Measurements from ENCODE around the gene PATE4. TPM values are rescaled to one million over a fixed set of nuclear protein-coding genes. Genes with fewer than 3 reads are reported as not detected.
"Not testable (repeated sequence)": the region's sequence is repeated elsewhere in the genome, so short reads cannot be mapped to it uniquely, and the experiment has no call there.

The PATE4 gene
- total RNA-seq, 6 donors from 2014 or later = not detected

- Histone ChIP-seq H3K27ac (no peak overlapping the region), H3K4me1 (no peaks in the 10 kb centered on the region), H3K27me3 (no peaks in the 10 kb centered on the region), H3K36me3 (no peaks in the 10 kb centered on the region), H3K4me3 (no peak overlapping the region), H3K9me3 (peaks cover 6 to 22% (median 16%) of the 10 kb centered on the region in 4 donors)
- DNase-seq (no peak), ATAC-seq (ENCODE audit: low FRiP score in 2 of 2) (no peak)
- TF ChIP-seq POLR2A (IDR thresholded peaks at IDR 0.05) (no peak), CTCF (IDR thresholded peaks at IDR 0.05) (no peak), EP300 (IDR thresholded peaks at IDR 0.05) (no peak), POLR2AphosphoS5 (IDR thresholded peaks at IDR 0.05) (no peak)
These were observed 13.1 kb downstream of the PATE4 start for GRCh38 chr11:125846188-125846587.

- peak in 1 of 2 donors; percentile 32 for DNase-seq
- H3K27me3 ChIP-seq; H3K36me3 ChIP-seq; H3K9me3 ChIP-seq; H3K4me1 ChIP-seq; H3K4me3 ChIP-seq; ATAC-seq (ENCODE audit: low FRiP score in 2 of 2); H3K27ac ChIP-seq: not testable (repeated sequence)
- WGBS, 2 donors = 89 to 94% methylated on average over 7 to 9 of the region's 9 CpGs
These were observed 24.6 kb downstream of the PATE4 start for GRCh38 chr11:125857670-125858069.

- not testable (repeated sequence) for H3K9me3 ChIP-seq; ATAC-seq (ENCODE audit: low FRiP score in 2 of 2); H3K4me3 ChIP-seq; H3K27me3 ChIP-seq; H3K27ac ChIP-seq; H3K36me3 ChIP-seq; H3K4me1 ChIP-seq
- DNase-seq = peak in 1 of 2 donors; percentile 63
- 90% methylated on average over 8 of the region's 33 CpGs; no CpG with 5 or more reads in 1 of the 2 donors for WGBS, 2 donors
These were observed 29.7 kb downstream of the PATE4 start for GRCh38 chr11:125862786-125863185.

GRCh38 chr11:125865354-125865753, 32.2 kb downstream of the PATE4 start:
- H3K36me3 ChIP-seq; H3K9me3 ChIP-seq; H3K27me3 ChIP-seq; H3K4me1 ChIP-seq; H3K4me3 ChIP-seq; H3K27ac ChIP-seq; DNase-seq; ATAC-seq (ENCODE audit: low FRiP score in 2 of 2): not testable (repeated sequence)
- 88 to 96% methylated on average over 4 of the region's 4 CpGs for WGBS, 2 donors

- DNase-seq (no peak), ATAC-seq (ENCODE audit: low FRiP score in 2 of 2) (no peak)
- no peak for TF ChIP-seq POLR2AphosphoS5 (IDR thresholded peaks at IDR 0.05)
- no peak for TF ChIP-seq CTCF (IDR thresholded peaks at IDR 0.05)
- TF ChIP-seq EP300 (IDR thresholded peaks at IDR 0.05) = no peak
- no peak for TF ChIP-seq POLR2A (IDR thresholded peaks at IDR 0.05)
- Histone ChIP-seq H3K27ac (no peak overlapping the region), H3K4me1 (no peaks in the 10 kb centered on the region), H3K36me3 (no peaks in the 10 kb centered on the region), H3K27me3 (no peaks in the 10 kb centered on the region), H3K4me3 (no peak overlapping the region), H3K9me3 (no peaks in the 10 kb centered on the region)
- 65 to 77% methylated on average over 2 of the region's 2 CpGs for WGBS, 2 donors
These were observed 36.4 kb downstream of the PATE4 start for GRCh38 chr11:125869521-125869920.

- DNase-seq (no peak), ATAC-seq (ENCODE audit: low FRiP score in 2 of 2) (peak in 1 of 2 donors; percentile 73)
- Histone ChIP-seq H3K27me3 (no peaks in the 10 kb centered on the region), H3K4me3 (no peak overlapping the region), H3K27ac (no peak overlapping the region), H3K4me1 (no peaks in the 10 kb centered on the region), H3K9me3 (no peaks in the 10 kb centered on the region), H3K36me3 (no peaks in the 10 kb centered on the region)
- TF ChIP-seq CTCF (IDR thresholded peaks at IDR 0.05) (peak in 4 of 6 experiments; percentile 30 to 46 (median 38)), POLR2AphosphoS5 (IDR thresholded peaks at IDR 0.05) (no peak), EP300 (IDR thresholded peaks at IDR 0.05) (no peak), POLR2A (IDR thresholded peaks at IDR 0.05) (no peak)
- whole genome bisulfite sequencing, 2 donors = 77 to 82% methylated on average over 10 of the region's 10 CpGs
These were observed 38.4 kb downstream of the PATE4 start for GRCh38 chr11:125871391-125872137.

All from upper lobe of left lung (tissue), 6 donors.